Measurements from ENCODE around the gene OR4K13.

Gene OR4K13

GRCh38 chr14:20035938-20036337, at the start of gene OR4K13:
OR4K13 (minus strand) TSS chr14:20036038; CDS start chr14:20034758, 1,280 bp downstream.
- H3K4me2 ChIP-seq (ENCODE audit: insufficient read depth, low read length): no peak within 1 kb of the TSS
- no peaks in the 10 kb centered on the region for H4K20me1 ChIP-seq (ENCODE audit: insufficient read depth, low read length)
- H2AFZ ChIP-seq (ENCODE audit: low read depth, low read length): no peak within 1 kb of the TSS
- H3K4me1 ChIP-seq (ENCODE audit: insufficient read depth, low read length): no peaks in the 10 kb centered on the region
- no peak within 1 kb of the TSS for H3K27ac ChIP-seq (ENCODE audit: low read length)
- no peak within 1 kb of the TSS; a peak in 1 of 4 replicates for H3K4me3 ChIP-seq (ENCODE audit: low read depth in 1 of 2, low read length in 2 of 2)
- no peaks in the 10 kb centered on the region for H3K36me3 ChIP-seq (ENCODE audit: insufficient read depth, low read length)
- no peaks in the 10 kb centered on the region for H3K27me3 ChIP-seq (ENCODE audit: insufficient read depth, low read length, poor library complexity)
- ATAC-seq (ENCODE audit: insufficient read depth, low read depth) (no peak), DNase-seq (no peak)
- H3K79me2 ChIP-seq (ENCODE audit: insufficient read depth, low read length): no peaks in the 10 kb centered on the region
- H3K9me3 ChIP-seq (ENCODE audit: insufficient read depth, low read length, severe bottlenecking): no peaks in the 10 kb centered on the region
- no peak within 1 kb of the TSS for H3K9ac ChIP-seq (ENCODE audit: low read depth, low read length)
- TF ChIP-seq EZH2 (IDR thresholded peaks at IDR 0.05; ENCODE audit: borderline replicate concordance, low read depth, low read length, severe bottlenecking) (no peak), CTCF (IDR thresholded peaks at IDR 0.05; ENCODE audit: borderline replicate concordance, extremely low read depth, low read length, poor library complexity, severe bottlenecking) (no peak)

- no peak for DNase-seq
- ATAC-seq (ENCODE audit: insufficient read depth, low read depth): no peak
- H2AFZ ChIP-seq (ENCODE audit: low read depth, low read length): no peak within 1 kb of the TSS
Measured at GRCh38 chr14:20059745-20060144, 23.9 kb upstream of the OR4K13 start, which contains the start of gene OR4L1. OR4L1 (plus strand) TSS chr14:20060045; CDS start chr14:20060045, 0 bp downstream.

GRCh38 chr14:20048202-20048601, 12.4 kb upstream of the OR4K13 start:
- ATAC-seq (ENCODE audit: insufficient read depth, low read depth): no peak
- no peaks in the 10 kb centered on the region for H3K79me2 ChIP-seq (ENCODE audit: insufficient read depth, low read length)
- H4K20me1 ChIP-seq (ENCODE audit: insufficient read depth, low read length): no peaks in the 10 kb centered on the region
- H3K4me1 ChIP-seq (ENCODE audit: insufficient read depth, low read length): no peaks in the 10 kb centered on the region
- no peak overlapping the region for H3K27ac ChIP-seq (ENCODE audit: low read length)
- H2AFZ ChIP-seq (ENCODE audit: low read depth, low read length): no peak overlapping the region
- no peak overlapping the region for H3K4me2 ChIP-seq (ENCODE audit: insufficient read depth, low read length)
- H3K4me3 ChIP-seq (ENCODE audit: low read depth in 1 of 2, low read length in 2 of 2): no peak overlapping the region
- no peak for DNase-seq
- no peak for TF ChIP-seq EZH2 (IDR thresholded peaks at IDR 0.05; ENCODE audit: borderline replicate concordance, low read depth, low read length, severe bottlenecking)
- no peaks in the 10 kb centered on the region for H3K36me3 ChIP-seq (ENCODE audit: insufficient read depth, low read length)
- H3K9me3 ChIP-seq (ENCODE audit: insufficient read depth, low read length, severe bottlenecking): no peaks in the 10 kb centered on the region
- H3K27me3 ChIP-seq (ENCODE audit: insufficient read depth, low read length, poor library complexity): no peaks in the 10 kb centered on the region
- H3K9ac ChIP-seq (ENCODE audit: low read depth, low read length): no peak overlapping the region

More at GRCh38 chr14:20059745-20060144, 23.9 kb upstream of the OR4K13 start, which contains the start of gene OR4L1:
- no peak within 1 kb of the TSS for H3K27ac ChIP-seq (ENCODE audit: low read length)
- H3K4me1 ChIP-seq (ENCODE audit: insufficient read depth, low read length): no peaks in the 10 kb centered on the region
- H3K27me3 ChIP-seq (ENCODE audit: insufficient read depth, low read length, poor library complexity): no peaks in the 10 kb centered on the region
- TF ChIP-seq CTCF (IDR thresholded peaks at IDR 0.05; ENCODE audit: borderline replicate concordance, extremely low read depth, low read length, poor library complexity, severe bottlenecking): no peak
- TF ChIP-seq EZH2 (IDR thresholded peaks at IDR 0.05; ENCODE audit: borderline replicate concordance, low read depth, low read length, severe bottlenecking): no peak
- no peak within 1 kb of the TSS for H3K9ac ChIP-seq (ENCODE audit: low read depth, low read length)
- H3K79me2 ChIP-seq (ENCODE audit: insufficient read depth, low read length): no peaks in the 10 kb centered on the region
- no peak within 1 kb of the TSS for H3K4me2 ChIP-seq (ENCODE audit: insufficient read depth, low read length)
- peaks cover 3% of the 10 kb centered on the region for H3K9me3 ChIP-seq (ENCODE audit: insufficient read depth, low read length, severe bottlenecking)
- H3K4me3 ChIP-seq (ENCODE audit: low read depth in 1 of 2, low read length in 2 of 2): no peak within 1 kb of the TSS
- no peaks in the 10 kb centered on the region for H4K20me1 ChIP-seq (ENCODE audit: insufficient read depth, low read length)
- no peaks in the 10 kb centered on the region for H3K36me3 ChIP-seq (ENCODE audit: insufficient read depth, low read length)

GRCh38 chr14:20044243-20044642, 8.4 kb upstream of the OR4K13 start:
- Histone ChIP-seq H3K27ac (ENCODE audit: low read length) (no peak overlapping the region), H3K79me2 (ENCODE audit: insufficient read depth, low read length) (no peaks in the 10 kb centered on the region), H3K4me1 (ENCODE audit: insufficient read depth, low read length) (no peaks in the 10 kb centered on the region), H3K4me2 (ENCODE audit: insufficient read depth, low read length) (no peak overlapping the region), H3K9me3 (ENCODE audit: insufficient read depth, low read length, severe bottlenecking) (no peaks in the 10 kb centered on the region), H3K36me3 (ENCODE audit: insufficient read depth, low read length) (no peaks in the 10 kb centered on the region), H3K4me3 (ENCODE audit: low read depth in 1 of 2, low read length in 2 of 2) (no peak overlapping the region), H3K9ac (ENCODE audit: low read depth, low read length) (no peak overlapping the region), H4K20me1 (ENCODE audit: insufficient read depth, low read length) (no peaks in the 10 kb centered on the region), H3K27me3 (ENCODE audit: insufficient read depth, low read length, poor library complexity) (no peaks in the 10 kb centered on the region), H2AFZ (ENCODE audit: low read depth, low read length) (no peak overlapping the region)
- TF ChIP-seq CTCF (IDR thresholded peaks at IDR 0.05; ENCODE audit: borderline replicate concordance, extremely low read depth, low read length, poor library complexity, severe bottlenecking) (no peak), EZH2 (IDR thresholded peaks at IDR 0.05; ENCODE audit: borderline replicate concordance, low read depth, low read length, severe bottlenecking) (no peak)
- ATAC-seq (ENCODE audit: insufficient read depth, low read depth) (no peak), DNase-seq (no peak)
